BLaER1 (cell line): ENCODE data around the gene TMEM87A.

Source experiments
- H3K27ac ChIP-seq: shearing (Covaris generic); formaldehyde crosslinking; 2 replicates; pipeline ENCODE4 v1.8.1; 2022
- H3K27me3 ChIP-seq: shearing (Covaris generic); formaldehyde crosslinking; 2 replicates; pipeline ENCODE4 v1.8.1; 2022
- H3K36me3 ChIP-seq: shearing (Covaris generic); formaldehyde crosslinking; 2 replicates; pipeline ENCODE4 v1.8.1; 2022
- H3K4me1 ChIP-seq: shearing (Covaris generic); formaldehyde crosslinking; 2 replicates; pipeline ENCODE4 v1.8.1; 2022
- H3K4me2 ChIP-seq: shearing (Covaris generic); formaldehyde crosslinking; 2 replicates; pipeline ENCODE4 v1.8.1; 2022
- H3K4me3 ChIP-seq: shearing (Covaris generic); formaldehyde crosslinking; 2 replicates; pipeline ENCODE4 v1.8.1; 2022
- H3K9ac ChIP-seq: shearing (Covaris generic); formaldehyde crosslinking; 2 replicates; pipeline ENCODE4 v1.8.1; 2022
- H3K9me3 ChIP-seq: shearing (Covaris generic); formaldehyde crosslinking; 2 replicates; pipeline ENCODE4 v1.8.1; 2022
- H4K20me1 ChIP-seq: shearing (Covaris generic); formaldehyde crosslinking; 2 replicates; pipeline ENCODE4 v1.8.1; 2022
- Cebpa-rat ChIP-seq: shearing (Covaris generic); IDR thresholded peaks from 2 replicates; pipeline ENCODE4 v1.8.1; 2022

The TMEM87A gene

DNA sequence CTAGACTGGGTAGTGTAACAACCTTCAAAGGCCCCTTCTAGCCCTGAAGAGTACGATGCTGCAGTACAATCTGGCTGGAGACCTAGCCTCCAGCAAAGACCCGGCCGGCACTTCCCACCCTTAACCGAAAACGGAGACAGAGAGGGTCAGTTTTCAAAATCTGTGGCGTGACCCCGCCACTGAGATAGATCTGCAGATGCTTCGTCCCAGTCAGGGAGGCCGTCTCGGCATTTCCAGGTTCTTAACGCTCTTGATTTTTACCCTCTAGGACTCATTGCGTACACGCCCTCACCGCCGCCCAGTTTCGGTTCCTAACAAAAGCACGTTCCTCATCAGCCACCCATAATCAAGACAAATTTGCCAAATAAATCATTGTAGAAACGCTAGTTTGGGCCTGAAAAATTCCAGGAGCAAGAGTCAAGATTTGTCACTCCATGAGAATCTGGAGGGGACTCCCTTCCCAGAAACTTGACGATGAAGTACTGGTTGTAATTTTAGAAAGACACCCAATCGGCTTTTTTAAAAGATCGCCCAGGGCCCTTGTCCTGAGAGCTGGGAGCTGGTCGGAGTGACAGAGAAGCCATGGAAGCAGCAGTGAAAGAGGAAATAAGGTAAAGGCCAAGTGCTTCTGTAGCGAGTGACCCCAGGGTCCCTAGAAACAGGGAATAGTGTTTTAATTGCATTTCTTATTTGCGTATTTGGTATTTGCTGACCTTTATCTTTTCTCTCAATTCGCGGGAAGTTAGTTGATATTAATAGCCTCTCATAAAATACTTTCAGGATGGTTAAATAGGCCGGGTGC lies 868 bp upstream of the TMEM87A start:
- H3K4me3 ChIP-seq: peak overlapping the region; percentile 75
- peaks cover 19% of the 10 kb centered on the region for H3K36me3 ChIP-seq
- TF ChIP-seq Cebpa-rat: no peak
- no peaks in the 10 kb centered on the region for H3K9me3 ChIP-seq
- peak overlapping the region; percentile 89 for H3K9ac ChIP-seq
- peak overlapping the region; percentile 94 for H3K4me2 ChIP-seq
- H3K4me1 ChIP-seq: peaks cover 45% of the 10 kb centered on the region
- H3K27me3 ChIP-seq: no peaks in the 10 kb centered on the region
- H4K20me1 ChIP-seq: peaks cover 29% of the 10 kb centered on the region
- H3K27ac ChIP-seq: peak overlapping the region; percentile 89

GRCh38 chr15:42270996-42271395 lies 2.2 kb downstream of the TMEM87A start:
- Histone ChIP-seq H3K27ac (no peak overlapping the region), H4K20me1 (peaks cover 43% of the 10 kb centered on the region), H3K36me3 (peaks cover 39% of the 10 kb centered on the region), H3K27me3 (no peaks in the 10 kb centered on the region), H3K4me2 (peak overlapping the region; percentile 26; the same call in 1 of the 2 replicates), H3K9me3 (no peaks in the 10 kb centered on the region), H3K4me1 (peaks cover 40% of the 10 kb centered on the region), H3K9ac (no peak overlapping the region), H3K4me3 (no peak overlapping the region)
- no peak for TF ChIP-seq Cebpa-rat

GRCh38 chr15:42270551-42270950 lies 2.7 kb downstream of the TMEM87A start:
- peaks cover 43% of the 10 kb centered on the region for H4K20me1 ChIP-seq
- 0 out of 2 replicates have a peak overlapping the region, but pooled peaks have one; percentile 26 for H3K4me2 ChIP-seq
- H3K4me1 ChIP-seq: peaks cover 36% of the 10 kb centered on the region
- H3K36me3 ChIP-seq: peaks cover 44% of the 10 kb centered on the region
- no peak overlapping the region for H3K27ac ChIP-seq
- H3K9me3 ChIP-seq: no peaks in the 10 kb centered on the region
- H3K27me3 ChIP-seq: no peaks in the 10 kb centered on the region
- no peak for TF ChIP-seq Cebpa-rat
- H3K9ac ChIP-seq: no peak overlapping the region
- no peak overlapping the region for H3K4me3 ChIP-seq

DNA sequence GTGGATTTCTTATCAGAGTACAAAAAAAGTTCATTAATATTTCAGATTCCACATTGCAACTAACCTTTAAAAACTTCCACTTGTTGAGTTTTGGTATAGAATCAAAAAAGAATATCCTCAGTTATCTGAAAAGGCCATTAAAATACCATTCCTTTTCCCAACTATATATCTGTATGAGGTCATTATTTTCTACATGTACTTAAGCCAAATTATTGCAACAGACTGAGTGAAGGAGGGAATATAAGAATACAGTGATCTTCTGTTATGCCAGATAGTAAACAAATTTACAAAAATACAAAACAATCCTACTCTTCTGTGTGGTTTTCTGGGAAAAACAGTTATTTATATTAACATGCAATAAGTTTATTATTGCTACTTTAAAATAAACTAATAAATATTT lies 5.9 kb downstream of the TMEM87A start:
- no peaks in the 10 kb centered on the region for H3K27me3 ChIP-seq

GRCh38 chr15:42264795-42265194 lies 8.4 kb downstream of the TMEM87A start:
- Histone ChIP-seq H3K9me3 (no peaks in the 10 kb centered on the region), H3K27me3 (no peaks in the 10 kb centered on the region), H3K36me3 (peaks cover 89% of the 10 kb centered on the region), H3K4me1 (no peaks in the 10 kb centered on the region), H3K4me2 (no peak overlapping the region), H3K4me3 (no peak overlapping the region), H3K9ac (no peak overlapping the region), H3K27ac (no peak overlapping the region), H4K20me1 (peaks cover 14% of the 10 kb centered on the region; the same call in 1 of the 2 replicates)
- TF ChIP-seq Cebpa-rat: no peak

More for the DNA sequence above, 5.9 kb downstream of the TMEM87A start:
- no peak overlapping the region for H3K4me3 ChIP-seq
- no peak overlapping the region for H3K4me2 ChIP-seq
- no peaks in the 10 kb centered on the region for H3K9me3 ChIP-seq
- peaks cover 23% of the 10 kb centered on the region for H3K4me1 ChIP-seq
- no peak overlapping the region for H3K27ac ChIP-seq
- peaks cover 37% of the 10 kb centered on the region for H4K20me1 ChIP-seq
- peaks cover 75% of the 10 kb centered on the region for H3K36me3 ChIP-seq
- no peak for TF ChIP-seq Cebpa-rat
- H3K9ac ChIP-seq: no peak overlapping the region

- no peak overlapping the region for H3K4me2 ChIP-seq
- no peaks in the 10 kb centered on the region for H3K4me1 ChIP-seq
- H3K4me3 ChIP-seq: no peak overlapping the region
- TF ChIP-seq Cebpa-rat: no peak
- no peaks in the 10 kb centered on the region for H3K27me3 ChIP-seq
- H3K36me3 ChIP-seq: peaks cover 68% of the 10 kb centered on the region
- H3K9me3 ChIP-seq: peaks cover 36% of the 10 kb centered on the region
- H4K20me1 ChIP-seq: no peaks in the 10 kb centered on the region
- H3K27ac ChIP-seq: no peak overlapping the region
- no peak overlapping the region for H3K9ac ChIP-seq
Measured at GRCh38 chr15:42253300-42253699, 19.9 kb downstream of the TMEM87A start.

DNA sequence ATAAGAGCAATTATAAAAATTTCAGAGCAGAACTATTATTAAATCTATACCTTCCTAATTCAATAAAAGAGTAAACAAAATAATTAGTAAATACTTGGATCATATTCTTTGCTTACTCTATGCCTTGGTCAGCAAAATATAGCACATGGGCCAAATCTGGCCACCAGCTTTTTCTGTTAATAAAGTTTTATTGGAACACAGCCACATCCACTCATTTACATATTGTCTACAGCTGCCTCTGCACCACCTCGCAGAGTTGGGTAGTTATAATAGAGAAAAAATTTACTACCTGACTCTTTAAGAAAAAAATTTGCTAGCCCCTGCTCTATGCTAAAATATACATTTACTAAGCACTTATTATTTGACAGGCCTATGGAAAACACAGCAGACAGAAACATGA lies 32.4 kb downstream of the TMEM87A start:
- no peak overlapping the region for H3K27ac ChIP-seq
- H3K27me3 ChIP-seq: no peaks in the 10 kb centered on the region
- no peaks in the 10 kb centered on the region for H3K9me3 ChIP-seq
- H3K36me3 ChIP-seq: peaks cover 73% of the 10 kb centered on the region
- H3K4me3 ChIP-seq: no peak overlapping the region
- H4K20me1 ChIP-seq: no peaks in the 10 kb centered on the region
- no peak overlapping the region for H3K9ac ChIP-seq
- H3K4me1 ChIP-seq: no peaks in the 10 kb centered on the region
- H3K4me2 ChIP-seq: no peak overlapping the region
- no peak for TF ChIP-seq Cebpa-rat

DNA sequence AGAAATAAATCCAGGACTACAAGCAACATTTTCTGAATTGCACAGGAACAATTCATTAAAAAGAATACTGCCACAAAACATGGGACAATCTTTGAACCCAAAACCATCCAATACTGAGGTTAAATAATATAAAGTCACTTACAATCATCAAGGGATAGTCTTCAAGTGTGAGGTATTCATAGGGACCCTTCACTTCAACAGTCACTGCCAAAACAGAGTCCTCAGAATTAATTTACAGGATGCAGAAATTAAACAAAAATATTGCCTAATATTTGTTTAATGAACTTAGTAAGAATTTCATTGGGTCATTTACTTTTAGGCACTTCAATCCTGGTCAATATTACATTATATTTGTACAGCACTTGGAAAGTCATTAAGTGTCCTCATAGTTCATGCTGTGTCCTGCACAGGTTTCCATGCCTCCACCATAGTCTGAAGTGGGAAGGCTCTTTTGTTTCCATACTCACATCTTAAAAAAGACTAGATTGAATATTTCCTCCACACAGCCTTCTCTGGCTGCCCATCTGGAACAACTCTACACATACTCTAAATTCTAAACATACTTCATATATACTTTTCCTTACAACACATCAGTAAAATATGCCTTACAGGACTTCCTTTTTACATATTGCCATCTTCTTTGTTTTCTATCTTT lies 33.6 kb downstream of the TMEM87A start:
- Histone ChIP-seq H3K36me3 (peaks cover 84% of the 10 kb centered on the region), H3K4me2 (no peak overlapping the region), H3K27ac (no peak overlapping the region), H4K20me1 (no peaks in the 10 kb centered on the region), H3K9me3 (no peaks in the 10 kb centered on the region), H3K9ac (no peak overlapping the region), H3K4me1 (no peaks in the 10 kb centered on the region), H3K4me3 (no peak overlapping the region), H3K27me3 (no peaks in the 10 kb centered on the region)
- no peak for TF ChIP-seq Cebpa-rat

DNA sequence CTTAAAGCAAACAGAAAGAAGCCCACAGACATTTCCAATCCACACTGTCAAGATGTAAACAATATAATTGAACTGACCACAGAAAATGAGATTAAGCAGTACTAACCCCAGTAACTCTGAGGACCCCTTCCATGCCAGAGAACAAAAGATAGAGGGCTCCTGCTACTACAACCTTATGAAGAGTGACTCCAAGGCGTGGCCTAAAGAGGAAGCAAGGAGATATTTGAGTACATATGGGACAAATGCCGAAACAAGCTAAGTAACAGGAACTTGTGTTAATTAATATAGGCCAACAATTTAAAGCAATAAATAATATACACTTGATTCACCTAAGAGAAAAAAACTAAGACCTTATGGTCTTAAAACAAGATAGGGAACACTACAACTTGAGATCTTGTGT lies 40.1 kb downstream of the TMEM87A start:
- H3K27ac ChIP-seq: no peak overlapping the region
- H3K4me1 ChIP-seq: no peaks in the 10 kb centered on the region
- H4K20me1 ChIP-seq: no peaks in the 10 kb centered on the region
- no peaks in the 10 kb centered on the region for H3K27me3 ChIP-seq
- no peaks in the 10 kb centered on the region for H3K9me3 ChIP-seq
- no peak overlapping the region for H3K9ac ChIP-seq
- H3K4me3 ChIP-seq: no peak overlapping the region
- H3K36me3 ChIP-seq: peaks cover 91% of the 10 kb centered on the region
- H3K4me2 ChIP-seq: no peak overlapping the region
- TF ChIP-seq Cebpa-rat: no peak

- Histone ChIP-seq H3K27ac (no peak overlapping the region), H3K27me3 (no peaks in the 10 kb centered on the region), H3K4me2 (no peak overlapping the region), H3K36me3 (peaks cover 91% of the 10 kb centered on the region), H4K20me1 (no peaks in the 10 kb centered on the region), H3K9ac (no peak overlapping the region), H3K4me3 (no peak overlapping the region), H3K9me3 (no peaks in the 10 kb centered on the region), H3K4me1 (no peaks in the 10 kb centered on the region)
- no peak for TF ChIP-seq Cebpa-rat
Measured at GRCh38 chr15:42232606-42233005, 40.6 kb downstream of the TMEM87A start.
